GM18502 (cell line): ENCODE results near the gene SLF2.
"Not testable (repeated sequence)": the region's sequence is repeated elsewhere in the genome, so short reads cannot be mapped to it uniquely, and the experiment has no call there.

ENCODE experiments used
- ATAC-seq: cut with Tn5 transposase; IDR thresholded peaks from one replicate; pipeline ENCODE4 v1.9.1; 2021; ENCODE audit warnings: mild to moderate bottlenecking; ENCODE audit not compliant: unreplicated experiment, poor library complexity

Gene SLF2

GRCh38 chr10:100943508-100943907 is 30.7 kb downstream of the SLF2 start:
- ATAC-seq: no peak

GRCh38 chr10:100945754-100946153 is 33.0 kb downstream of the SLF2 start:
- ATAC-seq: no peak

- no peak for ATAC-seq
Observed at GRCh38 chr10:100948916-100949315, 36.2 kb downstream of the SLF2 start.

GRCh38 chr10:100960251-100960650 is 47.5 kb downstream of the SLF2 start:
- ATAC-seq: no peak

- no peak for ATAC-seq
Observed at GRCh38 chr10:100962351-100963080, 49.8 kb downstream of the SLF2 start.

GRCh38 chr10:100963826-100964225 is 51.1 kb downstream of the SLF2 start:
- ATAC-seq: no peak

- no peak for ATAC-seq
Observed at GRCh38 chr10:100965820-100966219, 53.1 kb downstream of the SLF2 start.

- ATAC-seq: no peak
Observed at GRCh38 chr10:100966887-100967286, 54.1 kb downstream of the SLF2 start.

GRCh38 chr10:100967332-100967731 is 54.6 kb downstream of the SLF2 start:
- no peak for ATAC-seq

GRCh38 chr10:100968062-100968736 is 55.4 kb downstream of the SLF2 start:
- ATAC-seq: no peak

GRCh38 chr10:100968863-100969186 is 56.1 kb downstream of the SLF2 start:
- no peak for ATAC-seq

GRCh38 chr10:100969187-100970075 is 56.7 kb downstream of the SLF2 start, which contains the start of gene SEMA4G:
TSS of gene SEMA4G (plus strand) at chr10:100969504. CDS start at chr10:100972913, 3,409 bp downstream.
- no peak for ATAC-seq

- ATAC-seq: no peak
Observed at GRCh38 chr10:100970076-100970913, 57.5 kb downstream of the SLF2 start.

- ATAC-seq: no peak
Observed at GRCh38 chr10:100970914-100971811, 58.4 kb downstream of the SLF2 start.

- ATAC-seq: no peak
Observed at GRCh38 chr10:100972115-100972903, 59.5 kb downstream of the SLF2 start.

- ATAC-seq: no peak
Observed at GRCh38 chr10:100972904-100973535, 60.3 kb downstream of the SLF2 start.

GRCh38 chr10:100975397-100975796 is 62.6 kb downstream of the SLF2 start:
- ATAC-seq: not testable (repeated sequence)

- ATAC-seq: no peak
Observed at GRCh38 chr10:100976906-100977305, 64.1 kb downstream of the SLF2 start.
